Activated CD4-positive, alpha-beta T cell treated with anti-CD3 and anti-CD28 coated beads, Interleukin-2, Interleukin-4, amounts not matched to agents 100 ng/mL and 50 ng/mL, durations not matched to agents 16 hours and 8 hours (primary cell): ENCODE data around the gene FBXO27.
"Not testable (repeated sequence)": the region's sequence is repeated elsewhere in the genome, so short reads cannot be mapped to it uniquely, and the experiment has no call there.

Experiments used
- DNase-seq: peaks from one replicate; pipeline ENCODE4 v3.0.0-alpha.2; 2020; ENCODE audit warnings: low spot score

The FBXO27 gene

DNA sequence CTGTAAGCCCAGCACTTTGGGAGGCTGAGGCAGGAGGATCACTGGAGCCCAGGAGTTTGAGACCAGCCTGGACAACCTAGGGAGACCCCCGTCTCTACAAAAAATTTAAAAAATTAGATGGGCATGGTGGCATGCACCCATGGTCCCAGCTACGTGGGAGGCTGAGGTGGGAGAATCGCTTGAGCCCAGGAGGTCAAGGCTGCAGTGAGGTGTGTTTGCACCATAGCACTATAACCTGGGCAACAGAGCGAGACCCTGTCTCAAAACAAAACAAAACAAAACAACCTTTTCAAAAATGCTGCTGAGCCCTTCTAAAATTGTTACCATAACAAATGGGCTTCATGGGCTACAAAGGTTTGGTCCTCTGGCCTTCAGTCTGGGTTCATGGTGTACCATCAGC is 43.7 kb downstream of the FBXO27 start:
- not testable (repeated sequence) for DNase-seq

DNA sequence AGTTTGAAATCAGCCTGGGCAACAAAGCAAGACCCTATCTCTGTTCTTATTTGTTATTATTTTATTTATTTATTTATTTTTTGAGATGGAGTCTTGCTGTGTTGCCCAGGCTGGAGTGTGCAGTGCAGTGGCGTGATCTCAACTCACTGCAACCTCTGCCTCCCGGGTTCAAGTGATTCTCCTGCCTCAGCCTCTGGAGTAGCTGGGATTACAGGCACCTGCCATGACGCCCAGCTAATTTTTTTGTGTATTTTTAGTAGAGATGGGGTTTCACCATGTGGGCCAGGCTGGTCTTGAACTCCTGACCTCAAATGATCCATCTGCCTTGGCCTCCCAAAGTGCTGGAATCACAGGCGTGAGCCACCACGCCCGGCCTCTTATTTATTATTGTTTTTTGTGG is 44.6 kb downstream of the FBXO27 start:
- DNase-seq, result not testable (repeated sequence)

DNA sequence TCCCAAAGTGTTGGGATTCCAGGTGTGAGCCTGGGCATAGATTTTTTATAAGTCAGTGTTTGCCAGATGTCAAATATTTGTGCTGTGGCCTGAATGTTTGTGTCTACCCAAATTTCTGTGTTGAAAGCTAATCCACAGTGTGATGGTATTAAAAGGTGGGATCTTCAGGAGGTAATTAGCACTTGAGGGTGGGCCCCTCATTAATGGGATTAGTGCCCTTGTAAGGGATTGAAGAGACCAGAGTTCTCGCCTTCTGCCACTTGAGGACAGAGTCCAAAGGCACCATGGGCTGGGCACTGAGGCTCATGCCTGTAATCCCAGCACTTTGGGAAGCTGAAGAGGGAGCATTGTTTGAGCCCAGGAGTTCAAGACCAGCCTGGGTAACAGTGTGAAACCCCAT is 47.1 kb downstream of the FBXO27 start:
- no peak for DNase-seq

DNA sequence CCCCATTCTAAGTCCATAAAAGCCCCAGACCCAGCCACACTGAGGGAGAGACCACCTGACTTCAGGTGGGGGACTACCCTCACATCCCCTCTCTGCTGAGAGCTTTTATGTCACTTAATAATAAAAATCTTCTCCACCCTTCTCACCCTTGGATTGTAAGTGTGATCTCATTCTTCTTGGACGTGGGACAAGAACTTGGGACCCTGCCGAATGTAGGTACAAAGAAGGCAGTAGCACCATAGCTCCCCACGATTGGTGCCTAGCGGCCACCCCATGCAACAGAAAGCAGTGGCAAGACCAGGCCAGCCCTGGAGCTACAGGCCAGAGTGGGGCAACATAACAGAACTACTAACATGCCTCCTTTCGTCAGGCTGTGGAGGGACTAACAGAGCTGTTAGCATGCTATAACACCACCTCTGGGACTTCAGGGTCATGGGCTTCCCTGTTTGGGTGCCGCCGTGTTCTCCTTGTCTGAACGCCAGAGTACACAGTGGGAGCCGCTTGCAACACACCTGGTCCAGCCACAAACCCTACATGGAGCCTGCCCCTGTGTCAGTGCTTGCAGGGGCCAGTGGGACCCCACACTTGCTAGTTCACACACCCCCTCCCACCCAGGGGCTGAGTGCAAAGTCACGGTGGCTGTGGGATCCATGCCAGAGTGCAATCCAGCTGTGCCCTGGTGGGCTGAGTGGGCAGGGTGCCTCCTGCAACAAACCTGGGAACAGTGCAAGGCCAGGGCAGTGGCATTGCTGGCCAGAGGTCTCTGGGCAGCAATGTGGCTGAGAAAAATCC is 51.6 kb downstream of the FBXO27 start:
- no peak for DNase-seq

DNA sequence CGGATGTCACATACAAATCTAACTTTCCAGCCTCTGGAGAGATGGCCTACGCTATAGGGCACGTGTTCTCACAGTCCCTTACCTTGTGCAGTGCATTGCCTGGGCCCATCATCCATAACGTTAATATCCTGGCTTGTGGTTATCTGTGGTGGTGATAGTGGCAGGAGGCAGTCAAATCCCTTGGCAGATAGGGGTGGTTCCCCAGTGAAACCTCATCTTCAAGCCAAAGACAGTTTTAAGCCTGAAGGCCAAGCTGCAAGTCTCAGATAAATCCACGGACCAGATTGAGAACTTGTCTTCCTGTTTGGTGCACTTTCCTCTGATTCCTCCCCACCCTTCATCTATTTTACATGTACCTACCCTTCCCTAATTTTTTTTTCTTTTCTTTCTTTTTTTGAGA is 52.5 kb downstream of the FBXO27 start:
- no peak for DNase-seq

DNA sequence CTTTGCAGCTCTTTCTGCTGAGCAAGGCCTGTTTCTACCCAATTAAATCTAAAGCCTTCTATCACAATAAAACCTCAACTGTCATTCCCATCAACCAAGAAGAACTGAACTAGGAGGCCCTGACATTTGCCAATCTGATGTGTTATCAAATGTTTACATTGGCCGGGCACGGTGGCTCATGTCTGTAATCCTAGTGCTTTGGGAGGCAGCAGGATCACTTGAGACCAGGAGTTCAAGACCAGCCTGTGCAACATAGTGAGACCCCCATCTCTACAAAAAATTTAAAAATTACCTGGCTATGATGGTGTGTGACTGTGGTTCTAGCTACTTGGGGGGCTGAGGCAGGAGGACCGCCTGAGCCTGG is 54.0 kb downstream of the FBXO27 start:
- DNase-seq, result no peak

DNA sequence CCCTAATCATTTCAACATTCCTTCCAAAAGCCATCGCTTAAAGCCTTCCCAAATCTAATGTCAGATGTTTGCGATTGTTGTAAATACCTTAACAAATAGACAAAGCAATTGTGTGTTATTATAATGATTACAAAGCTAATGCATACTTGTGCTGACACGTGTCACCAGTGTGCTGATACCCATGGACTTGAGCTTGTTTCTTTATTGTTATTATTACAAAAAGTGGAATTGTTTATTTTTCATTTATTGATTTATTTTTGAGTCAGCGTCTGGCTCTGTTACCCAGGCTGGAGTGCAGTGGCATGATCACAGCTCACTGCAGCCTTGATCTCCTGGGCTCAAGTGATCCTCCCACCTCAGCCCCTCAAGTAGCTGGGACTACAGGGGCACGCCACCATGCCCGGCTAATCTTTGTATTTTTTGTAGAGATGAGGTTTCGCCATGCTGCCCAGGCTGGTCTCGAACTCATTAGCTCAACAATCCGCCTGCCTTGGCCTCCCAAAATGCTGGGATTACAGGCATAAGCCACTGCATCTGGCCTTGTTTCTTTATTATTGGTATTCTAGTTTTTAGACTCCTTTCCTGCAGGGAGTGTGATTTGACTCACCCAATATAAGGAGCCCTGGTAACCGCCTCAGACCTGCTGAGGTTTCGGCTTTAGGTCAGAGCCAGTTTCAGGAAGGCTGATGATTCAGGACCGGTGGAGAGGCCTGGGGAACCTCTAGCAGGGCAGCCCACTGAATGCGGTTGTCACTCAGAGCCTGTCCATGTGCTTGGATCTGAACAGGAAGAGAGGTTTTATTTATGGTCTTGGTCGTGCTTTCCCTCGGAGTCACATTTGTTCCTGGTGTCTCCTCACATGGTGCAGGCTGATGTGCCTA is 54.7 kb downstream of the FBXO27 start:
- DNase-seq, result peak; percentile 96

DNA sequence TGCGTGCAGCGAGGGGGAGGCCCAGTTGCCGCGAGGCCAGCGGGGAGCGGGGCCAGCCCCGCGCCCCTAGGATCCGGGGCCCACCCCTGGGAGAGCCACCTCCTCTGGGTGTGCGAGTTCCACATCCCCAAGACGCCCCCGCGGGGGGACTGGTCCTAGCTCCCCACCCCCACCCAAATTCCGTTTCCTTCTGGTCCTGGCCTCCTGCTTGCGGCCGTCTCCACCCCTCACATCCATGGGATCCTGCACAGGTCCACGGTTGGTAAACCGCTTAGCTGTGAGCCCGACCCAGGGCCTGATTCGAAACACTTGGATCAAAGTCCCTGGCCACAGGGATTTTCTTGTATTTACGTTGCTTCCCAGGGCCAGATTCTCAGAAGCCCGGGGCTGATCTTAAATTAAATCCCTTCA is 56.5 kb downstream of the FBXO27 start:
- DNase-seq, result no peak

DNA sequence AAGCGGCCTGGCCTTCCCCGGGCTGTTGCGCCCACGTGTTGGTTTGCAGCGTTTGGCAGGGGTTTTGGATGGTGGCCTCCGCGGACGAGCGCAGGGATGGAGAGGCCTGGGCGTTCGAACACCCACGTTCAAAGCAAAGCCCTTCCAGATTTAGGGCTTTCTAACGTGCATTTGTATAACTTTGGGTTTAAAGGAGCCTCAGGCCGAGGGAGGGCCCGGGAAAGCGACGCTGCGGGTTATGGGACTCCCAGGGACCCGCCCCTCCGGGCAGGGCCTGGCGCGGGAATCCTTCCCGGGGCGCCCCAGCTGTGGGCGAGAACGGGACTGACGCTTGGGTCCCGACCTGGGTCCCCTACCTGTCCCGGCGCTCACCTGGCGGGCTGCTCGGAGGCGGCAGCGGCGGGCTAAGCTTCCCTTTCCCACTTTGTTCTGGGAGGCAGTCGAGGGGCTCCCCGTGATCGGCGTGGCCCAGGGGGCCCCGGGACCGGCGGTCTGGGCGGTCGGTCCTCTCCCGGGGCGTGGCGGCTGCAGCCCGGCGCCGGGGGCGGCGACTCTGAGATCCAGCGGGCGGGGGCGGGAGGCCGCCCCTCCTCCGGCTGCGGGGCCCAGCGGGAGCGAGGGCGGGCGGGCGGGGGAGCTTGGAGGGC is 57.0 kb downstream of the FBXO27 start, which contains the start of gene FBXO17:
Gene FBXO17, minus strand, starts transcription at position 529 of the 647 bp plus-strand sequence. CDS start 25,423 bp downstream, outside the sequence.
- DNase-seq, result no peak

DNA sequence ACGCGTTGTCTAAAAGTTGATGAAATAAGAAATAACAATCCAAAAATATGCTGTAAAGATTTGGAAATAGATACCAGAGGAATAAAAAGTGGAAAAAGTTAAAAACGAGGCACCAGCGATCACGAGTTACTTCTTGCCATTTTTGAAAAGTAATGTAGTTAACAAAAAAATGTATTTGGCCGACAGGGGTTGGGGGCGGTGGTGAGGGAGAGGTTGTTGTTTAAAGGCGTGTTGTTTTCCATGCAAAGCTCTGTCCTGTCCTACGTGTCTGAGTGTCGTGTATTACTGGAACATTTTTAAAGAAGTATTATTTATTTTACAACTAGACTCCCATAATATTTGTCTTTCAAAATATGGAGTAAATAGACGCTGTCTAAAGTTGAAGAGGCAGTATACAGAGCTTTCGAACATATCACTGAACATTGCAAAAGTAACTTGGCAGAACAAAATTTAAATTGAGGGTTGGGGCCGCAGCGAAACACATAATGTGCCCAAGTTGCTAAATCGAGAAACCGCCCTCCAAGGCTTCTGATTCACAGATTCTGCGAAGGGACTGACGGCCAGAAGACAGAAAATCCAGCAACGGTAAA is 57.6 kb downstream of the FBXO27 start:
- no peak for DNase-seq
